GM19372 (cell line): Measurements from ENCODE around the gene NXN.
"Not testable (repeated sequence)": the region's sequence is repeated elsewhere in the genome, so short reads cannot be mapped to it uniquely, and the experiment has no call there.

Experiments used
- ATAC-seq: cut with Tn5 transposase; IDR thresholded peaks from one replicate; pipeline ENCODE4 v1.9.1; 2021; ENCODE audit warnings: mild to moderate bottlenecking, low read depth, moderate library complexity; ENCODE audit not compliant: unreplicated experiment

Gene NXN

GRCh38 chr17:981292-981658 lies 1.7 kb upstream of the NXN start:
- ATAC-seq, result no peak

- no peak for ATAC-seq
Measured at GRCh38 chr17:980406-981291, 1.1 kb upstream of the NXN start.

GRCh38 chr17:979212-979538 lies 401 bp downstream of the NXN start:
- no peak for ATAC-seq

- no peak for ATAC-seq
Measured at GRCh38 chr17:978103-979093, 1.2 kb downstream of the NXN start.

GRCh38 chr17:977166-977565 lies 2.4 kb downstream of the NXN start:
- no peak for ATAC-seq

GRCh38 chr17:976312-976711 lies 3.3 kb downstream of the NXN start:
- ATAC-seq, result no peak

GRCh38 chr17:975371-975915 lies 4.1 kb downstream of the NXN start:
- no peak for ATAC-seq

- ATAC-seq, result not testable (repeated sequence)
Measured at GRCh38 chr17:974778-975177, 4.8 kb downstream of the NXN start.

- ATAC-seq, result no peak
Measured at GRCh38 chr17:973053-973452, 6.5 kb downstream of the NXN start.

- ATAC-seq, result not testable (repeated sequence)
Measured at GRCh38 chr17:971861-972260, 7.7 kb downstream of the NXN start.

GRCh38 chr17:970364-970763 lies 9.2 kb downstream of the NXN start:
- no peak for ATAC-seq

- ATAC-seq, result no peak
Measured at GRCh38 chr17:969811-970355, 9.7 kb downstream of the NXN start.

- ATAC-seq, result no peak
Measured at GRCh38 chr17:968812-969730, 10.5 kb downstream of the NXN start.

GRCh38 chr17:967122-967521 lies 12.5 kb downstream of the NXN start:
- no peak for ATAC-seq

GRCh38 chr17:965311-965989 lies 14.1 kb downstream of the NXN start:
- no peak for ATAC-seq

- ATAC-seq, result no peak
Measured at GRCh38 chr17:964876-965275, 14.7 kb downstream of the NXN start.

GRCh38 chr17:962670-963069 lies 16.9 kb downstream of the NXN start:
- no peak for ATAC-seq

- no peak for ATAC-seq
Measured at GRCh38 chr17:962166-962565, 17.4 kb downstream of the NXN start.

- no peak for ATAC-seq
Measured at GRCh38 chr17:958712-959451, 20.7 kb downstream of the NXN start.
